Activated T-cell treated with anti-CD3 and anti-CD28 coated beads, Interleukin-2, amount 50 U/mL, for 72 hours (primary cell): ENCODE results near the gene SLX4. TPM values are rescaled to one million over a fixed set of nuclear protein-coding genes. Genes with fewer than 3 reads are reported as not detected.

Experiments used
- ATAC-seq, 2 donors: fragments of 150-1000 bp; cut with Tn5 transposase; replicated peaks in 1 of 2; 2 replicates each; pipeline ENCODE4 v1.10.0; 2021; ENCODE audit warnings: moderate library complexity in 2 of 2, mild to moderate bottlenecking in 1 of 2
- DNase-seq, 2 donors: peaks; one replicate each; pipeline ENCODE4 v3.0.0; 2021 to 2022; ENCODE audit warnings: mixed read lengths in 1 of 2
- H3K27ac Mint-ChIP-seq: one replicate; pipeline ENCODE4 v1.8.0; 2022; ENCODE audit warnings: mild to moderate bottlenecking, moderate library complexity, mixed read lengths
- H3K27me3 Mint-ChIP-seq: one replicate; pipeline ENCODE4 v1.8.0; 2022; ENCODE audit warnings: low read depth, mixed read lengths
- H3K36me3 Mint-ChIP-seq, 2 donors: one replicate each; pipeline ENCODE4 v1.8.0; 2022; ENCODE audit warnings: mixed read lengths in 2 of 2, mild to moderate bottlenecking in 1 of 2; ENCODE audit not compliant: insufficient read depth in 2 of 2
- H3K4me1 Mint-ChIP-seq: one replicate; pipeline ENCODE4 v1.8.0; 2022; ENCODE audit warnings: low read depth, mixed read lengths
- H3K4me3 Mint-ChIP-seq, 2 donors: one replicate each; pipeline ENCODE4 v1.8.0; 2022; ENCODE audit warnings: mild to moderate bottlenecking in 2 of 2, mixed read lengths in 2 of 2, moderate library complexity in 2 of 2
- H3K9me3 Mint-ChIP-seq, 2 donors: one replicate each; pipeline ENCODE4 v1.8.0; 2022; ENCODE audit warnings: mixed read lengths in 2 of 2
- total RNA-seq, 2 donors: library from RNA; stranded (reverse); gene quantifications; one replicate each; pipeline ENCODE4 v1.2.3, GENCODE V29; 2022

Gene SLX4
- total RNA-seq, 2 donors from 2014 or later: 12.6 to 15.7 TPM

GRCh38 chr16:3591436-3591803 is 20.0 kb downstream of the SLX4 start:
- no peaks in the 10 kb centered on the region for H3K27me3 Mint-ChIP-seq
- H3K9me3 Mint-ChIP-seq: no peaks in the 10 kb centered on the region
- H3K4me1 Mint-ChIP-seq: peaks cover 4% of the 10 kb centered on the region
- ATAC-seq: no peak
- no peak overlapping the region for H3K4me3 Mint-ChIP-seq
- H3K27ac Mint-ChIP-seq: no peak overlapping the region
- peaks cover 0 to 6% of the 10 kb centered on the region in 2 donors for H3K36me3 Mint-ChIP-seq
- no peak for DNase-seq

GRCh38 chr16:3590736-3591435 is 20.5 kb downstream of the SLX4 start:
- Mint-ChIP-seq H3K9me3 (no peaks in the 10 kb centered on the region), H3K4me3 (no peak overlapping the region), H3K4me1 (peaks cover 4% of the 10 kb centered on the region), H3K27me3 (no peaks in the 10 kb centered on the region), H3K27ac (no peak overlapping the region), H3K36me3 (peaks cover 0 to 6% of the 10 kb centered on the region in 2 donors)
- DNase-seq (no peak), ATAC-seq (no peak)

- no peak overlapping the region for H3K27ac Mint-ChIP-seq
- DNase-seq: no peak
- peaks cover 0 to 6% of the 10 kb centered on the region in 2 donors for H3K36me3 Mint-ChIP-seq
- no peaks in the 10 kb centered on the region for H3K9me3 Mint-ChIP-seq
- peaks cover 10% of the 10 kb centered on the region for H3K4me1 Mint-ChIP-seq
- ATAC-seq: no peak
- no peaks in the 10 kb centered on the region for H3K27me3 Mint-ChIP-seq
- H3K4me3 Mint-ChIP-seq: no peak overlapping the region
Observed at GRCh38 chr16:3589991-3590701, 21.3 kb downstream of the SLX4 start.

GRCh38 chr16:3589441-3589921 is 21.9 kb downstream of the SLX4 start:
- no peaks in the 10 kb centered on the region for H3K27me3 Mint-ChIP-seq
- H3K27ac Mint-ChIP-seq: no peak overlapping the region
- H3K4me3 Mint-ChIP-seq: no peak overlapping the region
- H3K9me3 Mint-ChIP-seq: no peaks in the 10 kb centered on the region
- ATAC-seq (no peak), DNase-seq (no peak)
- H3K36me3 Mint-ChIP-seq: peaks cover 0 to 6% of the 10 kb centered on the region in 2 donors
- peaks cover 12% of the 10 kb centered on the region for H3K4me1 Mint-ChIP-seq

GRCh38 chr16:3589001-3589400 is 22.4 kb downstream of the SLX4 start:
- H3K9me3 Mint-ChIP-seq: no peaks in the 10 kb centered on the region
- H3K4me1 Mint-ChIP-seq: peaks cover 12% of the 10 kb centered on the region
- H3K4me3 Mint-ChIP-seq: no peak overlapping the region
- no peak overlapping the region for H3K27ac Mint-ChIP-seq
- H3K36me3 Mint-ChIP-seq: peaks cover 0 to 6% of the 10 kb centered on the region in 2 donors
- DNase-seq (no peak), ATAC-seq (no peak)
- no peaks in the 10 kb centered on the region for H3K27me3 Mint-ChIP-seq

GRCh38 chr16:3587547-3588110 is 23.8 kb downstream of the SLX4 start:
- Mint-ChIP-seq H3K27me3 (no peaks in the 10 kb centered on the region), H3K27ac (no peak overlapping the region), H3K9me3 (no peaks in the 10 kb centered on the region), H3K36me3 (peaks cover 0 to 10% of the 10 kb centered on the region in 2 donors), H3K4me1 (peaks cover 12% of the 10 kb centered on the region), H3K4me3 (no peak overlapping the region)
- DNase-seq: no peak
- no peak for ATAC-seq

- Mint-ChIP-seq H3K4me1 (peaks cover 19% of the 10 kb centered on the region), H3K27me3 (no peaks in the 10 kb centered on the region), H3K9me3 (no peaks in the 10 kb centered on the region), H3K4me3 (no peak overlapping the region), H3K27ac (no peak overlapping the region), H3K36me3 (peaks cover 0 to 7% of the 10 kb centered on the region in 2 donors)
- ATAC-seq: no peak
- no peak for DNase-seq
Observed at GRCh38 chr16:3584412-3584811, 27.0 kb downstream of the SLX4 start.

- no peak for DNase-seq
- no peak for ATAC-seq
- no peak overlapping the region for H3K4me3 Mint-ChIP-seq
- H3K27me3 Mint-ChIP-seq: no peaks in the 10 kb centered on the region
- no peak overlapping the region for H3K27ac Mint-ChIP-seq
- no peaks in the 10 kb centered on the region for H3K9me3 Mint-ChIP-seq
- peaks cover 29% of the 10 kb centered on the region for H3K4me1 Mint-ChIP-seq
- peaks cover 0 to 7% of the 10 kb centered on the region in 2 donors for H3K36me3 Mint-ChIP-seq
Observed at GRCh38 chr16:3583303-3584038, 27.9 kb downstream of the SLX4 start.

GRCh38 chr16:3582276-3583165 is 28.9 kb downstream of the SLX4 start:
- no peak for ATAC-seq
- Mint-ChIP-seq H3K27me3 (no peaks in the 10 kb centered on the region), H3K36me3 (peaks cover 0 to 7% of the 10 kb centered on the region in 2 donors), H3K4me1 (peaks cover 38% of the 10 kb centered on the region), H3K4me3 (no peak overlapping the region), H3K27ac (no peak overlapping the region), H3K9me3 (no peaks in the 10 kb centered on the region)
- DNase-seq: no peak

GRCh38 chr16:3581392-3581791 is 30.0 kb downstream of the SLX4 start:
- DNase-seq (no peak), ATAC-seq (no peak)
- no peak overlapping the region for H3K27ac Mint-ChIP-seq
- H3K4me1 Mint-ChIP-seq: peaks cover 48% of the 10 kb centered on the region
- H3K9me3 Mint-ChIP-seq: no peaks in the 10 kb centered on the region
- no peaks in the 10 kb centered on the region for H3K27me3 Mint-ChIP-seq
- H3K36me3 Mint-ChIP-seq: peaks cover 5 to 7% of the 10 kb centered on the region in 2 donors
- H3K4me3 Mint-ChIP-seq: no peak overlapping the region

GRCh38 chr16:3580686-3581085 is 30.7 kb downstream of the SLX4 start:
- DNase-seq: no peak
- H3K4me3 Mint-ChIP-seq: no peak overlapping the region
- H3K9me3 Mint-ChIP-seq: no peaks in the 10 kb centered on the region
- H3K4me1 Mint-ChIP-seq: peaks cover 52% of the 10 kb centered on the region
- no peak overlapping the region for H3K27ac Mint-ChIP-seq
- H3K27me3 Mint-ChIP-seq: no peaks in the 10 kb centered on the region
- peaks cover 7% of the 10 kb centered on the region in 2 donors for H3K36me3 Mint-ChIP-seq
- no peak for ATAC-seq

GRCh38 chr16:3580251-3580651 is 31.2 kb downstream of the SLX4 start:
- no peak overlapping the region for H3K27ac Mint-ChIP-seq
- H3K27me3 Mint-ChIP-seq: no peaks in the 10 kb centered on the region
- H3K4me3 Mint-ChIP-seq: peak overlapping the region in 1 of 2 donors; percentile 3
- H3K4me1 Mint-ChIP-seq: peaks cover 52% of the 10 kb centered on the region
- ATAC-seq (no peak), DNase-seq (no peak)
- H3K36me3 Mint-ChIP-seq: peaks cover 7% of the 10 kb centered on the region in 2 donors
- H3K9me3 Mint-ChIP-seq: no peaks in the 10 kb centered on the region
